Gastrocnemius medialis (tissue), 4 donors: ENCODE results near the gene IRS1. TPM values are rescaled to one million over a fixed set of nuclear protein-coding genes. Genes with fewer than 3 reads are reported as not detected.

Experiments used
- ATAC-seq, 2 donors: fragments of 150-250 bp; one replicate each; pipeline ENCODE4 v1.9.1; 2016
- DNase-seq, 2 donors: peaks; one replicate each; pipeline ENCODE4 v3.0.0-alpha.2; 2019
- H3K27ac ChIP-seq, 4 donors: fragments of 200-600 bp; sonication (generic); 1 replicate in 1 of 4; 2 replicates in 3 of 4; pipeline ENCODE4 v1.5.1; 2016 to 2018; ENCODE audit warnings: mild to moderate bottlenecking in 2 of 4, moderate library complexity in 1 of 4
- H3K27me3 ChIP-seq, 3 donors: fragments of 200-600 bp; sonication (generic) in 2 of 3; 1 replicate in 1 of 3; 2 replicates in 2 of 3; pipeline versions ENCODE4 v1.5.1 to v1.6.0; 2016 to 2019; ENCODE audit warnings: mild to moderate bottlenecking in 1 of 3, moderate library complexity in 1 of 3
- H3K36me3 ChIP-seq, 2 donors: fragments of 200-600 bp; sonication (generic) in 1 of 2; one replicate each; pipeline ENCODE4 v1.5.1; 2017 to 2018
- H3K4me1 ChIP-seq, 2 donors: fragments of 200-600 bp; sonication (generic) in 1 of 2; one replicate each; pipeline ENCODE4 v1.5.1; 2016 to 2017; ENCODE audit warnings: mild to moderate bottlenecking in 2 of 2
- H3K4me3 ChIP-seq, 4 donors: fragments of 200-600 bp; sonication (generic) in 3 of 4; 1 replicate in 1 of 4; 2 replicates in 3 of 4; pipeline ENCODE4 v1.5.1; 2016 to 2019; ENCODE audit warnings: mild to moderate bottlenecking in 2 of 4
- H3K9me3 ChIP-seq, 3 donors: fragments of 200-600 bp; sonication (generic) in 2 of 3; 1 replicate in 1 of 3; 2 replicates in 2 of 3; pipeline ENCODE4 v1.5.1; 2016 to 2019
- POLR2A ChIP-seq, 2 donors: fragments of 450-650 bp; IDR thresholded peaks; one replicate each; pipeline ENCODE4 v1.6.1; 2017; ENCODE audit warnings: antibody characterized with exemption in 2 of 2, mild to moderate bottlenecking in 2 of 2, moderate library complexity in 2 of 2
- in situ Hi-C, 4 donors: fragments of 200-750 bp; cut with MboI; loops; one replicate each; pipeline versions ENCODE4 v1.15.0 to v1.8.0; 2017; ENCODE audit warnings: low sequenced_read_pairs in 4 of 4
- intact Hi-C: fragments of 100-400 bp; cut with DNase I; formaldehyde crosslinking; loops from one replicate; pipeline ENCODE4 v1.15.1; 2023; ENCODE audit warnings: low total_unique reads
- total RNA-seq, 4 donors: library from RNA; depleted of rRNA; stranded (reverse); fragments of >200 nt; gene quantifications; one replicate each; pipeline versions ENCODE4 v1.1.0 to v1.2.3, GENCODE V29; 2016
- TF ChIP-seq, protein P1 (sequence below), 5 experiments: fragments of 450-650 bp in 3 of 5; fragments of 200-600 bp in 2 of 5; sonication (generic) in 2 of 5; IDR thresholded peaks in 4 of 5; conservative IDR thresholded peaks in 1 of 5; 1 replicate in 4 of 5; 2 replicates in 1 of 5; pipeline ENCODE4 v1.5.1; 2016 to 2019; ENCODE audit warnings: antibody characterized with exemption in 5 of 5, mild to moderate bottlenecking in 3 of 5, moderate library complexity in 3 of 5

Gene IRS1
- total RNA-seq, 4 donors from 2014 or later, result 2.2 to 71.1 (median 6.3) TPM

DNA sequence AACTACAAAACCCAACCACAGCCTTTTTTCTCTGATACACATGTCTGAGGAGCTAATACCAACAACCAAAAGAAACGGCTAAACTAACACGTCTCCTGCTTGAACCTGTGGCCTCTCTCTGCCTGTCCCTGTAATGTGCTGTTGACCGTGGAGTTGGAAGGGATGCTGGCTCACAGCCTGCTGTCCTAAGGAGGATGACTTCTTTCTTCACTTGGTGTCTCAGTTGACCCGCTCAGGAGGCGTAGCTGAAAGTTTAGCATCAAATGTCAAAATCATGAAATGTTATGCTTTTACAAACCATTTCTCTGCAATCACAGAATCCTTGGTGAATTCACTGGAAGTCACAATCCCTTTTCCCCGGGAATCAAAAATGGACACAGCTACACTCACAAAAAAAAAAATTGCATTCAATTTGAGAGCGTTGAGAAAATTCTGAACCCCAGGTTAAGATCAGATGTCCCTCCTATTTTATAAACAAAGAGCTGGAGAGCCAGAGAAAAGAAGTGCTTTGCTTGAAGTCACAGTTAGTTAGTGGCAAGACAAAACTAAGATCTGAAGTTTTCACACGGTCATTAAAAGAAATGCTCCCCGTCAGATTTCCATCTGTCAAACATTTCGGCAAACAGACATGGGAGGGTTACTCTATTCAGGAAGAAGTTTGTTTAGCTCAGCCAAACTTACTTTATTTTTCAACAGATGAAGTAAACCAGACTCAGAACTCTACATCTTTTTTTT lies 74.3 kb downstream of the IRS1 start:
- peak overlapping the region in 2 of 4 donors; percentile 11 to 15 for H3K4me3 ChIP-seq
- no peaks in the 10 kb centered on the region for H3K36me3 ChIP-seq
- peaks cover 15 to 30% of the 10 kb centered on the region in 2 donors for H3K4me1 ChIP-seq
- no peaks in the 10 kb centered on the region for H3K9me3 ChIP-seq
- H3K27ac ChIP-seq, result peak overlapping the region in 3 of 4 donors; percentile 5 to 35 (median 34)
- in situ Hi-C loops, result no loop called here
- TF ChIP-seq POLR2A (IDR thresholded peaks at IDR 0.05), result no peak
- TF ChIP-seq, protein P1, sequence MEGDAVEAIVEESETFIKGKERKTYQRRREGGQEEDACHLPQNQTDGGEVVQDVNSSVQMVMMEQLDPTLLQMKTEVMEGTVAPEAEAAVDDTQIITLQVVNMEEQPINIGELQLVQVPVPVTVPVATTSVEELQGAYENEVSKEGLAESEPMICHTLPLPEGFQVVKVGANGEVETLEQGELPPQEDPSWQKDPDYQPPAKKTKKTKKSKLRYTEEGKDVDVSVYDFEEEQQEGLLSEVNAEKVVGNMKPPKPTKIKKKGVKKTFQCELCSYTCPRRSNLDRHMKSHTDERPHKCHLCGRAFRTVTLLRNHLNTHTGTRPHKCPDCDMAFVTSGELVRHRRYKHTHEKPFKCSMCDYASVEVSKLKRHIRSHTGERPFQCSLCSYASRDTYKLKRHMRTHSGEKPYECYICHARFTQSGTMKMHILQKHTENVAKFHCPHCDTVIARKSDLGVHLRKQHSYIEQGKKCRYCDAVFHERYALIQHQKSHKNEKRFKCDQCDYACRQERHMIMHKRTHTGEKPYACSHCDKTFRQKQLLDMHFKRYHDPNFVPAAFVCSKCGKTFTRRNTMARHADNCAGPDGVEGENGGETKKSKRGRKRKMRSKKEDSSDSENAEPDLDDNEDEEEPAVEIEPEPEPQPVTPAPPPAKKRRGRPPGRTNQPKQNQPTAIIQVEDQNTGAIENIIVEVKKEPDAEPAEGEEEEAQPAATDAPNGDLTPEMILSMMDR (IDR thresholded peaks at IDR 0.05 in 4 of 5, conservative IDR thresholded peaks at IDR 0.05 in 1 of 5), result no peak
- ATAC-seq (peak; percentile 77 to 79), DNase-seq (peak; percentile 51 to 72)
- intact Hi-C loops, result loop anchor here (10.0 kb wide), 1 partner anchor 400 kb away; no protein-coding TSS in a partner anchor
- no peaks in the 10 kb centered on the region for H3K27me3 ChIP-seq

DNA sequence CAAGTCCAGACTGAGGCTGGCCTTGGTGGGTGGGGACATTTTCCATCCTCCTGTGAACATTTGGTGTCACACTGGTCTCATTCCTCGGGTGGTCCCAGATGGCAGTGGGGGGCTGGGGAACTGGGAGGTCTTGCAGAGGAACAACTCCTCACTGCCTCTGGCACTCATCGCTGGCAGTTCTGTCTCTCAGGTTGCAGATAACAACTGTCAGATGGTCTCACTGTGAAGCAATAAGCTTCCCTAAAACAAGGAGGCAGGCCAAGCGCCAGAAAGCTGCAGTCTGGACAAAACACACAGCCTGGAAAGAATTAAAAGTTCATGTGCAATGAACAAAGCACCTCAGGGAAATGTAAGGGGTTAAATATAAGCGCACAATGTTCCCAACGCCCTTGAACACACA lies 78.1 kb downstream of the IRS1 start:
- intact Hi-C loops, result loop anchor here (5.0 to 10.0 kb wide), 2 partner anchors 397 to 879 kb away; no protein-coding TSS in a partner anchor
- no peak for ATAC-seq

DNA sequence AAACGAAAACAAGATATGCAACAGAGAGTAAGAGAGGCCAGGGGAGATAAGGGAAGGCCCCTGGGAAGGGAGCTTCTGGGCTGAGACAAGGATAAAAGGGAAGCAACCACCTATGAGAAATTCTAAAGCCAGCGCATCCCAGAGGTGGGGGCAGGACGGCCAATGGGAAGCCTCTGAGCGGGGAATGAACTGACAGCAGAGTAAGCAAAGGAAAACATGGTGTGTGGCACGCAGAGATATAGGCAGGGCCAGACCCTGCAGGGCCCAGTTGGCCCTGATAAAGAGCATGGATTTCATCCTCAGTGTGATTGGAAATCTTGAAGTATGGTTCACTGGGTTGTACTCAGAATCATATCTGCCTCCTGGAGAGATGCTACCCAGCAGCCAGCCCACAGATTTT lies 78.7 kb downstream of the IRS1 start:
- H3K4me1 ChIP-seq, result peaks cover 12 to 30% of the 10 kb centered on the region in 2 donors
- no peaks in the 10 kb centered on the region for H3K27me3 ChIP-seq
- in situ Hi-C loops, result no loop called here
- no peak for DNase-seq
- H3K36me3 ChIP-seq, result no peaks in the 10 kb centered on the region
- intact Hi-C loops, result loop anchor here (5.0 to 10.0 kb wide), 2 partner anchors 396 to 879 kb away; no protein-coding TSS in a partner anchor
- no peaks in the 10 kb centered on the region for H3K9me3 ChIP-seq
- no peak for ATAC-seq
- H3K27ac ChIP-seq, result no peak overlapping the region
- TF ChIP-seq, protein P1 (IDR thresholded peaks at IDR 0.05 in 4 of 5, conservative IDR thresholded peaks at IDR 0.05 in 1 of 5), result no peak
- TF ChIP-seq POLR2A (IDR thresholded peaks at IDR 0.05), result no peak
- H3K4me3 ChIP-seq, result no peak overlapping the region

More for the DNA sequence above, 78.1 kb downstream of the IRS1 start:
- H3K36me3 ChIP-seq, result no peaks in the 10 kb centered on the region
- DNase-seq, result peak; percentile 18 to 46
- H3K4me3 ChIP-seq, result no peak overlapping the region
- no peaks in the 10 kb centered on the region for H3K27me3 ChIP-seq
- H3K27ac ChIP-seq, result no peak overlapping the region
- peaks cover 15 to 30% of the 10 kb centered on the region in 2 donors for H3K4me1 ChIP-seq
- in situ Hi-C loops, result no loop called here
- TF ChIP-seq, protein P1 (IDR thresholded peaks at IDR 0.05 in 4 of 5, conservative IDR thresholded peaks at IDR 0.05 in 1 of 5), result no peak
- TF ChIP-seq POLR2A (IDR thresholded peaks at IDR 0.05), result no peak
- H3K9me3 ChIP-seq, result no peaks in the 10 kb centered on the region

DNA sequence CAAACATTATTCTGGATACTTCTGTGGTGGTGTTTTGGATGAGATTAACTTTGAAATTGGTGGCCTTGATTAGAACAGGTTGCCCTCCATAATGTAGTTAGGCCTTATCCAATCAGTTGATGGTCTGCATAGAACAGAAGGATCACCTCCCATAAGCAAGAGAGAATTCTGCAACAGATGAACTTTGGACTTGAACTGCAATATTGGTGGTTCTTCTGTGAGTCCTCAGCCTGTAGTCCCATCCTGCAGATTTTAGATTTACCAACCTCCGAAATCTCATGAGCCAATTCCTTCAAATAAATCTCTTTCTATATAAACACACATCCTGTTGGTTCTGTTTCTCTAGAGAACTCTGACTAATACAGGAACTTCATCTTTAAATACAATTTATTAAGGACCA lies 81.9 kb downstream of the IRS1 start:
- intact Hi-C loops, result no loop called here
- H3K27ac ChIP-seq, result no peak overlapping the region
- TF ChIP-seq, protein P1 (IDR thresholded peaks at IDR 0.05 in 4 of 5, conservative IDR thresholded peaks at IDR 0.05 in 1 of 5), result no peak
- TF ChIP-seq POLR2A (IDR thresholded peaks at IDR 0.05), result no peak
- peaks cover 5% of the 10 kb centered on the region in 2 donors for H3K4me1 ChIP-seq
- ATAC-seq (no peak), DNase-seq (no peak)
- H3K36me3 ChIP-seq, result no peaks in the 10 kb centered on the region
- no peaks in the 10 kb centered on the region for H3K27me3 ChIP-seq
- no peak overlapping the region for H3K4me3 ChIP-seq
- in situ Hi-C loops, result no loop called here
- H3K9me3 ChIP-seq, result no peaks in the 10 kb centered on the region
